Large intestine (tissue), 3 donors: Measurements from ENCODE around the gene MKRN2. TPM values are rescaled to one million over a fixed set of nuclear protein-coding genes. Genes with fewer than 3 reads are reported as not detected.

Experiments used
- DNase-seq, 2 donors: peaks; one replicate each; pipeline versions ENCODE4 v3.0.0 to v3.0.0-alpha.2; 2013
- H3K27ac ChIP-seq: one replicate; pipeline ENCODE4 v1.5.1; 2013; ENCODE audit warnings: low read length
- H3K27me3 ChIP-seq: 2 replicates; pipeline ENCODE4 v1.6.1; 2013; ENCODE audit warnings: low read length; ENCODE audit not compliant: control insufficient read depth, insufficient read depth
- H3K36me3 ChIP-seq: 2 replicates; pipeline ENCODE4 v1.6.1; 2013; ENCODE audit warnings: low read length; ENCODE audit not compliant: control insufficient read depth, insufficient read depth
- H3K4me1 ChIP-seq: one replicate; pipeline ENCODE4 v1.6.1; 2013; ENCODE audit warnings: low read length; ENCODE audit not compliant: control insufficient read depth, insufficient read depth
- H3K4me3 ChIP-seq: one replicate; pipeline ENCODE4 v1.5.1; 2013; ENCODE audit warnings: low read length
- H3K9me3 ChIP-seq: one replicate; pipeline ENCODE4 v1.6.1; 2013; ENCODE audit warnings: mild to moderate bottlenecking, low read depth, low read length, moderate library complexity; ENCODE audit not compliant: control insufficient read depth
- WGBS: methylation state at CpG from one replicate; pipeline ENCODE4 v1.1.5; 2013; ENCODE audit warnings: low lambda C conversion rate; ENCODE audit not compliant: insufficient coverage; 5-methylcytosine and 5-hydroxymethylcytosine counted together
- polyA plus RNA-seq: library from polyadenylated mRNA; unstranded; fragments of 120-200 nt; gene quantifications from one replicate; pipeline ENCODE4 v1.2.1, GENCODE V29; 2013

MKRN2 gene
- polyA plus RNA-seq, 1 donor = 32.9 TPM

- H3K4me1 ChIP-seq = no peaks in the 10 kb centered on the region
- no peak overlapping the region for H3K4me3 ChIP-seq
- DNase-seq = no peak
- H3K27ac ChIP-seq = no peak overlapping the region
- no peaks in the 10 kb centered on the region for H3K9me3 ChIP-seq
- no CpG with 5 or more reads among the region's 1 CpG for WGBS
- H3K27me3 ChIP-seq = no peaks in the 10 kb centered on the region
- H3K36me3 ChIP-seq = peaks cover 66% of the 10 kb centered on the region
These were observed 44.2 kb downstream of the MKRN2 start for GRCh38 chr3:12601072-12601471.

GRCh38 chr3:12603969-12604368 is 47.1 kb downstream of the MKRN2 start:
- WGBS = no CpG with 5 or more reads among the region's 2 CpGs
- H3K27ac ChIP-seq = no peak overlapping the region
- peaks cover 68% of the 10 kb centered on the region for H3K36me3 ChIP-seq
- H3K4me1 ChIP-seq = no peaks in the 10 kb centered on the region
- no peak for DNase-seq
- no peaks in the 10 kb centered on the region for H3K9me3 ChIP-seq
- H3K27me3 ChIP-seq = no peaks in the 10 kb centered on the region
- H3K4me3 ChIP-seq = no peak overlapping the region

- Histone ChIP-seq H3K4me3 (no peak overlapping the region), H3K36me3 (peaks cover 53% of the 10 kb centered on the region), H3K27me3 (no peaks in the 10 kb centered on the region), H3K27ac (no peak overlapping the region), H3K4me1 (no peaks in the 10 kb centered on the region), H3K9me3 (no peaks in the 10 kb centered on the region)
- no peak for DNase-seq
- WGBS = no CpG with 5 or more reads among the region's 1 CpG
These were observed 51.5 kb downstream of the MKRN2 start for GRCh38 chr3:12608376-12608775.

GRCh38 chr3:12611117-12611516 is 54.2 kb downstream of the MKRN2 start:
- no CpG with 5 or more reads among the region's 5 CpGs for WGBS
- no peak for DNase-seq
- Histone ChIP-seq H3K27me3 (no peaks in the 10 kb centered on the region), H3K9me3 (no peaks in the 10 kb centered on the region), H3K27ac (no peak overlapping the region), H3K4me1 (no peaks in the 10 kb centered on the region), H3K4me3 (no peak overlapping the region), H3K36me3 (peaks cover 58% of the 10 kb centered on the region)

- no peaks in the 10 kb centered on the region for H3K9me3 ChIP-seq
- H3K4me1 ChIP-seq = no peaks in the 10 kb centered on the region
- H3K4me3 ChIP-seq = no peak overlapping the region
- 100% methylated on average over 1 of the region's 6 CpGs for WGBS
- no peak for DNase-seq
- no peaks in the 10 kb centered on the region for H3K27me3 ChIP-seq
- H3K36me3 ChIP-seq = peaks cover 57% of the 10 kb centered on the region
- no peak overlapping the region for H3K27ac ChIP-seq
These were observed 55.8 kb downstream of the MKRN2 start for GRCh38 chr3:12612514-12613226.

- no peak overlapping the region for H3K27ac ChIP-seq
- no peak for DNase-seq
- no peak overlapping the region for H3K4me3 ChIP-seq
- H3K9me3 ChIP-seq = no peaks in the 10 kb centered on the region
- H3K4me1 ChIP-seq = no peaks in the 10 kb centered on the region
- no peaks in the 10 kb centered on the region for H3K27me3 ChIP-seq
- WGBS = 40% methylated on average over 1 of the region's 4 CpGs
- peaks cover 61% of the 10 kb centered on the region for H3K36me3 ChIP-seq
These were observed 56.4 kb downstream of the MKRN2 start for GRCh38 chr3:12613250-12613649.

- Histone ChIP-seq H3K4me1 (no peaks in the 10 kb centered on the region), H3K9me3 (no peaks in the 10 kb centered on the region), H3K36me3 (peaks cover 52% of the 10 kb centered on the region), H3K27ac (no peak overlapping the region), H3K27me3 (no peaks in the 10 kb centered on the region), H3K4me3 (no peak overlapping the region)
- DNase-seq = no peak
- WGBS = 96% methylated on average over 4 of the region's 4 CpGs
These were observed 58.4 kb downstream of the MKRN2 start for GRCh38 chr3:12615266-12615665.

GRCh38 chr3:12618426-12618825 is 61.5 kb downstream of the MKRN2 start:
- no peak overlapping the region for H3K27ac ChIP-seq
- H3K4me3 ChIP-seq = no peak overlapping the region
- DNase-seq = no peak
- H3K36me3 ChIP-seq = peaks cover 40% of the 10 kb centered on the region
- no peaks in the 10 kb centered on the region for H3K27me3 ChIP-seq
- no peaks in the 10 kb centered on the region for H3K9me3 ChIP-seq
- H3K4me1 ChIP-seq = peaks cover 4% of the 10 kb centered on the region
- WGBS = no CpG with 5 or more reads among the region's 6 CpGs

- 95% methylated on average over 4 of the region's 6 CpGs for WGBS
- Histone ChIP-seq H3K4me3 (no peak overlapping the region), H3K27me3 (no peaks in the 10 kb centered on the region), H3K27ac (no peak overlapping the region), H3K4me1 (peaks cover 4% of the 10 kb centered on the region), H3K36me3 (peaks cover 28% of the 10 kb centered on the region), H3K9me3 (no peaks in the 10 kb centered on the region)
- DNase-seq = no peak
These were observed 63.4 kb downstream of the MKRN2 start for GRCh38 chr3:12620305-12620704.

- DNase-seq = no peak
- peaks cover 4% of the 10 kb centered on the region for H3K4me1 ChIP-seq
- H3K27me3 ChIP-seq = no peaks in the 10 kb centered on the region
- no peaks in the 10 kb centered on the region for H3K9me3 ChIP-seq
- H3K4me3 ChIP-seq = no peak overlapping the region
- H3K27ac ChIP-seq = no peak overlapping the region
- H3K36me3 ChIP-seq = peaks cover 25% of the 10 kb centered on the region
These were observed 63.8 kb downstream of the MKRN2 start for GRCh38 chr3:12620729-12621128.

- H3K27ac ChIP-seq = no peak overlapping the region
- H3K4me1 ChIP-seq = peaks cover 4% of the 10 kb centered on the region
- WGBS = 70% methylated on average over 3 of the region's 4 CpGs
These were observed 65.4 kb downstream of the MKRN2 start for GRCh38 chr3:12622335-12622734.

More at GRCh38 chr3:12622335-12622734, 65.4 kb downstream of the MKRN2 start:
- Histone ChIP-seq H3K36me3 (peaks cover 12% of the 10 kb centered on the region), H3K9me3 (no peaks in the 10 kb centered on the region), H3K27me3 (no peaks in the 10 kb centered on the region), H3K4me3 (no peak overlapping the region)
- peak; percentile 3 to 16 for DNase-seq
